ENCODE measurements around the gene CNPY1. TPM values are rescaled to one million over a fixed set of nuclear protein-coding genes. Genes with fewer than 3 reads are reported as not detected.

Gene CNPY1
- total RNA-seq, 4 donors from 2014 or later: 0.25 TPM; not detected in 3

DNA sequence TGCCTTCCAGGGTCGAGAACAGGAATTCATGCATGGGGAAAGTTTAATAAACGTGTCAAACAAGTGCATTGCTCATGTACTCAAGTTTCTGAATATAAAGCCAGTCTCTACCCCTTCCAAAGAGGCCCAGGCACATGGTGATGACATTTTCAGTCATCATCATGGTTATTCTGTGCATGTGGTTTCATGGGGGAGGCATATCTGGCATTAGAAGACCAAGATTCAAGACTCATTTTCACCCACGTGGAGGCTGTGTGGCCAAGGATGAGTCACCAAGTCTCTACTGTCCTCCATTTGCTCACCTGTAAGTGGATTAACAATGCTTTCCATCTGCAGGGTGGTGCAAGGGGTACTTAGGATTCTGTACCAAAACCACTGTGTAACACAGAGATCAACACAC, 34.0 kb upstream of the CNPY1 start:
- H3K27ac ChIP-seq: no peak overlapping the region
- intact Hi-C loops (cut with DNase I; ENCODE audit: low total_unique reads) (no loop called here), in situ Hi-C loops (cut with MboI; ENCODE audit: low sequenced_read_pairs in 4 of 4) (no loop called here)
- H3K27me3 ChIP-seq: no peaks in the 10 kb centered on the region
- H3K4me1 ChIP-seq: peaks cover 0 to 9% of the 10 kb centered on the region in 2 donors
- H3K9me3 ChIP-seq: no peaks in the 10 kb centered on the region
- no peak overlapping the region for H3K4me3 ChIP-seq
- TF ChIP-seq, protein P1, sequence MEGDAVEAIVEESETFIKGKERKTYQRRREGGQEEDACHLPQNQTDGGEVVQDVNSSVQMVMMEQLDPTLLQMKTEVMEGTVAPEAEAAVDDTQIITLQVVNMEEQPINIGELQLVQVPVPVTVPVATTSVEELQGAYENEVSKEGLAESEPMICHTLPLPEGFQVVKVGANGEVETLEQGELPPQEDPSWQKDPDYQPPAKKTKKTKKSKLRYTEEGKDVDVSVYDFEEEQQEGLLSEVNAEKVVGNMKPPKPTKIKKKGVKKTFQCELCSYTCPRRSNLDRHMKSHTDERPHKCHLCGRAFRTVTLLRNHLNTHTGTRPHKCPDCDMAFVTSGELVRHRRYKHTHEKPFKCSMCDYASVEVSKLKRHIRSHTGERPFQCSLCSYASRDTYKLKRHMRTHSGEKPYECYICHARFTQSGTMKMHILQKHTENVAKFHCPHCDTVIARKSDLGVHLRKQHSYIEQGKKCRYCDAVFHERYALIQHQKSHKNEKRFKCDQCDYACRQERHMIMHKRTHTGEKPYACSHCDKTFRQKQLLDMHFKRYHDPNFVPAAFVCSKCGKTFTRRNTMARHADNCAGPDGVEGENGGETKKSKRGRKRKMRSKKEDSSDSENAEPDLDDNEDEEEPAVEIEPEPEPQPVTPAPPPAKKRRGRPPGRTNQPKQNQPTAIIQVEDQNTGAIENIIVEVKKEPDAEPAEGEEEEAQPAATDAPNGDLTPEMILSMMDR (IDR thresholded peaks at IDR 0.05 in 4 of 5, conservative IDR thresholded peaks at IDR 0.05 in 1 of 5): no peak
- no peak for TF ChIP-seq POLR2A (IDR thresholded peaks at IDR 0.05)
- ATAC-seq (no peak), DNase-seq (no peak)
- H3K36me3 ChIP-seq: no peaks in the 10 kb centered on the region

- Histone ChIP-seq H3K4me3 (no peak overlapping the region), H3K27ac (no peak overlapping the region), H3K9me3 (no peaks in the 10 kb centered on the region), H3K36me3 (no peaks in the 10 kb centered on the region), H3K27me3 (no peaks in the 10 kb centered on the region), H3K4me1 (peaks cover 0 to 3% of the 10 kb centered on the region in 2 donors)
- TF ChIP-seq, protein P1 (IDR thresholded peaks at IDR 0.05 in 4 of 5, conservative IDR thresholded peaks at IDR 0.05 in 1 of 5): no peak
- no peak for TF ChIP-seq POLR2A (IDR thresholded peaks at IDR 0.05)
- intact Hi-C loops (cut with DNase I; ENCODE audit: low total_unique reads): no loop called here
- DNase-seq (no peak), ATAC-seq (no peak)
- in situ Hi-C loops (cut with MboI; ENCODE audit: low sequenced_read_pairs in 4 of 4): no loop called here
Observed at GRCh38 chr7:155579565-155579964, 33.2 kb upstream of the CNPY1 start.

GRCh38 chr7:155578016-155578415, 31.7 kb upstream of the CNPY1 start:
- Histone ChIP-seq H3K36me3 (no peaks in the 10 kb centered on the region), H3K4me1 (no peaks in the 10 kb centered on the region), H3K27me3 (no peaks in the 10 kb centered on the region), H3K9me3 (no peaks in the 10 kb centered on the region), H3K4me3 (no peak overlapping the region), H3K27ac (no peak overlapping the region)
- TF ChIP-seq POLR2A (IDR thresholded peaks at IDR 0.05): no peak
- TF ChIP-seq, protein P1 (IDR thresholded peaks at IDR 0.05 in 4 of 5, conservative IDR thresholded peaks at IDR 0.05 in 1 of 5): no peak
- DNase-seq (no peak), ATAC-seq (no peak)
- in situ Hi-C loops (cut with MboI; ENCODE audit: low sequenced_read_pairs in 4 of 4) (no loop called here), intact Hi-C loops (cut with DNase I; ENCODE audit: low total_unique reads) (no loop called here)

GRCh38 chr7:155577509-155577905, 31.1 kb upstream of the CNPY1 start:
- TF ChIP-seq, protein P1 (IDR thresholded peaks at IDR 0.05 in 4 of 5, conservative IDR thresholded peaks at IDR 0.05 in 1 of 5): no peak
- no peak for TF ChIP-seq POLR2A (IDR thresholded peaks at IDR 0.05)
- intact Hi-C loops (cut with DNase I; ENCODE audit: low total_unique reads): no loop called here
- H3K27ac ChIP-seq: no peak overlapping the region
- ATAC-seq (no peak), DNase-seq (no peak)
- no peaks in the 10 kb centered on the region for H3K36me3 ChIP-seq
- H3K4me3 ChIP-seq: no peak overlapping the region
- H3K27me3 ChIP-seq: no peaks in the 10 kb centered on the region
- H3K9me3 ChIP-seq: no peaks in the 10 kb centered on the region
- in situ Hi-C loops (cut with MboI; ENCODE audit: low sequenced_read_pairs in 4 of 4): no loop called here
- no peaks in the 10 kb centered on the region for H3K4me1 ChIP-seq

GRCh38 chr7:155576900-155577508, 30.6 kb upstream of the CNPY1 start:
- Histone ChIP-seq H3K27me3 (no peaks in the 10 kb centered on the region), H3K27ac (no peak overlapping the region), H3K36me3 (no peaks in the 10 kb centered on the region), H3K4me1 (no peaks in the 10 kb centered on the region), H3K4me3 (no peak overlapping the region), H3K9me3 (no peaks in the 10 kb centered on the region)
- in situ Hi-C loops (cut with MboI; ENCODE audit: low sequenced_read_pairs in 4 of 4) (no loop called here), intact Hi-C loops (cut with DNase I; ENCODE audit: low total_unique reads) (no loop called here)
- ATAC-seq: no peak
- no peak for DNase-seq
- TF ChIP-seq POLR2A (IDR thresholded peaks at IDR 0.05): no peak
- TF ChIP-seq, protein P1 (IDR thresholded peaks at IDR 0.05 in 4 of 5, conservative IDR thresholded peaks at IDR 0.05 in 1 of 5): no peak

Measured in gastrocnemius medialis (tissue), 4 donors.